Stomach (tissue), 9 donors: ENCODE results near the gene PPP2R2B. TPM values are rescaled to one million over a fixed set of nuclear protein-coding genes. Genes with fewer than 3 reads are reported as not detected.

Source experiments
- DNase-seq, 2 donors: peaks; one replicate each; pipeline versions ENCODE4 v3.0.0 to v3.0.0-alpha.2; 2013 to 2019
- H3K27ac ChIP-seq, 5 donors: fragments of 200-600 bp in 4 of 5; sonication (generic) in 4 of 5; one replicate each; pipeline ENCODE4 v1.5.1; 2013 to 2019; ENCODE audit warnings: mild to moderate bottlenecking in 1 of 5, moderate library complexity in 1 of 5
- H3K27me3 ChIP-seq, 3 donors: fragments of 200-600 bp; sonication (generic); one replicate each; pipeline ENCODE4 v1.5.1; 2017 to 2019; ENCODE audit warnings: mixed run types in 1 of 3
- H3K36me3 ChIP-seq, 4 donors: fragments of 200-600 bp; sonication (generic); 1 replicate in 3 of 4; 2 replicates in 1 of 4; pipeline ENCODE4 v1.5.1; 2016 to 2019
- H3K4me1 ChIP-seq, 4 donors: fragments of 200-600 bp; sonication (generic); one replicate each; pipeline ENCODE4 v1.5.1; 2016 to 2019
- H3K4me3 ChIP-seq, 4 donors: fragments of 200-600 bp; sonication (generic) in 3 of 4; one replicate each; pipeline ENCODE4 v1.5.1; 2016 to 2019; ENCODE audit warnings: mild to moderate bottlenecking in 1 of 4
- H3K9me3 ChIP-seq, 4 donors: fragments of 200-600 bp; sonication (generic); one replicate each; pipeline ENCODE4 v1.5.1; 2016 to 2019
- EP300 ChIP-seq: sonication (generic); formaldehyde crosslinking; IDR thresholded peaks from one replicate; pipeline ENCODE4 v1.6.1; 2017; ENCODE audit warnings: antibody characterized with exemption
- POLR2A ChIP-seq, 4 donors: fragments of 450-650 bp; IDR thresholded peaks; one replicate each; pipeline ENCODE4 v1.6.1; 2016; ENCODE audit warnings: antibody characterized with exemption in 4 of 4, control low read depth in 2 of 4, mild to moderate bottlenecking in 1 of 4, moderate library complexity in 1 of 4
- POLR2AphosphoS5 ChIP-seq, 3 donors: sonication (generic); formaldehyde crosslinking; IDR thresholded peaks; one replicate each; pipeline ENCODE4 v1.6.1; 2016; ENCODE audit warnings: antibody characterized with exemption in 3 of 3
- WGBS, 5 donors: extraction: QIAGEN DNeasy Blood & Tissue Kit in 3 of 5; methylation state at CpG; one replicate each; pipeline versions ENCODE4 v1.1.5 to v1.1.7; 2013 to 2018; 5-methylcytosine and 5-hydroxymethylcytosine counted together
- intact Hi-C: fragments of 100-400 bp; cut with DNase I; formaldehyde crosslinking; loops from one replicate; pipeline ENCODE4 v1.15.1; 2023; ENCODE audit warnings: low total_unique reads
- polyA plus RNA-seq, 3 donors: library from polyadenylated mRNA; stranded (reverse); fragments of 200-250 nt; gene quantifications; one replicate each; pipeline ENCODE4 v1.2.3, GENCODE V29; 2013
- total RNA-seq, 5 donors: library from RNA; depleted of rRNA; stranded (reverse); fragments of >200 nt; gene quantifications; one replicate each; pipeline versions ENCODE4 v1.1.0 to v1.2.3, GENCODE V29; 2014 to 2016
- TF ChIP-seq, protein P1 (sequence below), 7 experiments: fragments of 450-650 bp in 4 of 7; fragments of 200-600 bp in 3 of 7; sonication (generic) in 3 of 7; IDR thresholded peaks; one replicate each; pipeline ENCODE4 v1.5.1; 2016 to 2019; ENCODE audit warnings: antibody characterized with exemption in 7 of 7, control low read depth in 2 of 7, mild to moderate bottlenecking in 1 of 7
- donor health status: healthy with polysubstance abuse.
- donor health status: Bipolar disorder and iron deficiency.
- donor health status: healthy.

Gene PPP2R2B
- total and polyA plus RNA-seq, 8 donors: under 0.01 to 4.6 (median 0.75) TPM; not detected in 1

DNA sequence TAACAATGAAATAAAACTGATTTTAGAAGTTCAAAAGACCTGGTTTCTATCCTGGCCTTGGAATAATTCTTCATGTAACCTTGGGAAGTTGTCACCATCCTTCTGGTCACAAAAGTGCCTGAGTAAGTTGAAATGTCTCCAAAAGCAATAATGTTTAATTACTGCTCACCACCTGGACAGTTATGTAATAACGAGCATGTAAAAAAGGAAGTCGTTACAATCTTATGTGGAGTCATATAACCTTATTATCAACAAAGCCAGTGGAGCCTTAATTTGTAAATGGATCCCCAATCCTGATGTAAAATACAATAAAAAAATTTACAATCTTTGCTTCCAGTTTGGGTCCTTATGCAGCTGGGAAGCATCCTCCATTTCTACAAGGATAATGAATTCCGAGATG is 298.3 kb downstream of the PPP2R2B start:
- 76 to 88% (median 86%) methylated on average over 3 of the region's 3 CpGs for WGBS, 5 donors
- Histone ChIP-seq H3K4me3 (no peak overlapping the region), H3K4me1 (no peaks in the 10 kb centered on the region), H3K36me3 (no peaks in the 10 kb centered on the region), H3K9me3 (peaks cover 0 to 11% (median 7%) of the 10 kb centered on the region in 4 donors), H3K27ac (no peak overlapping the region), H3K27me3 (no peaks in the 10 kb centered on the region)
- intact Hi-C loops: no loop called here
- no peak for TF ChIP-seq POLR2AphosphoS5 (IDR thresholded peaks at IDR 0.05)
- no peak for DNase-seq

DNA sequence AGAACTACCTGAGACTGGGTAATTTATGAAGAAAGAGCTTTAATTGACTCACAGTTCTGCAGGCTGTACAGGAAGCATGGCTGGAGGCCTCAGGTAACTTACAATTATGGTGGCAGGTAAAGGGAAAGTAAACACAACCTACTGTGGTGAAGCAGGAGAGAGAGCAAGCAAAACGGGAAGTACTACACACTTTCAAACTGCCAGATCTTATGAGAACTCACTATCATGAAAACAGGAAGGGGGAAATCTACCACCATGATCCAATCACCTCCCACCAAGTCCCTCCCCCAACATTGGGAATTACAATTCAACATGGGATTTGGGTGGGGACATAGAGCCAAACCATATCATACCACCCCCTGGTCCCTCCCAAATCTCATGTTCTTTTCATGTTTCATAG is 303.8 kb downstream of the PPP2R2B start:
- H3K9me3 ChIP-seq: peaks cover 0 to 16% (median 9%) of the 10 kb centered on the region in 4 donors
- no peak overlapping the region for H3K27ac ChIP-seq
- H3K36me3 ChIP-seq: no peaks in the 10 kb centered on the region
- H3K27me3 ChIP-seq: no peaks in the 10 kb centered on the region
- no peaks in the 10 kb centered on the region for H3K4me1 ChIP-seq
- no peak for DNase-seq
- TF ChIP-seq, protein P1, sequence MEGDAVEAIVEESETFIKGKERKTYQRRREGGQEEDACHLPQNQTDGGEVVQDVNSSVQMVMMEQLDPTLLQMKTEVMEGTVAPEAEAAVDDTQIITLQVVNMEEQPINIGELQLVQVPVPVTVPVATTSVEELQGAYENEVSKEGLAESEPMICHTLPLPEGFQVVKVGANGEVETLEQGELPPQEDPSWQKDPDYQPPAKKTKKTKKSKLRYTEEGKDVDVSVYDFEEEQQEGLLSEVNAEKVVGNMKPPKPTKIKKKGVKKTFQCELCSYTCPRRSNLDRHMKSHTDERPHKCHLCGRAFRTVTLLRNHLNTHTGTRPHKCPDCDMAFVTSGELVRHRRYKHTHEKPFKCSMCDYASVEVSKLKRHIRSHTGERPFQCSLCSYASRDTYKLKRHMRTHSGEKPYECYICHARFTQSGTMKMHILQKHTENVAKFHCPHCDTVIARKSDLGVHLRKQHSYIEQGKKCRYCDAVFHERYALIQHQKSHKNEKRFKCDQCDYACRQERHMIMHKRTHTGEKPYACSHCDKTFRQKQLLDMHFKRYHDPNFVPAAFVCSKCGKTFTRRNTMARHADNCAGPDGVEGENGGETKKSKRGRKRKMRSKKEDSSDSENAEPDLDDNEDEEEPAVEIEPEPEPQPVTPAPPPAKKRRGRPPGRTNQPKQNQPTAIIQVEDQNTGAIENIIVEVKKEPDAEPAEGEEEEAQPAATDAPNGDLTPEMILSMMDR (IDR thresholded peaks at IDR 0.05): no peak
- TF ChIP-seq POLR2AphosphoS5 (IDR thresholded peaks at IDR 0.05) (no peak), POLR2A (IDR thresholded peaks at IDR 0.05) (no peak), EP300 (no peak)
- H3K4me3 ChIP-seq: no peak overlapping the region
- intact Hi-C loops: no loop called here
- WGBS, 5 donors: 67 to 86% (median 75%) methylated on average over 1 of the region's 1 CpG

DNA sequence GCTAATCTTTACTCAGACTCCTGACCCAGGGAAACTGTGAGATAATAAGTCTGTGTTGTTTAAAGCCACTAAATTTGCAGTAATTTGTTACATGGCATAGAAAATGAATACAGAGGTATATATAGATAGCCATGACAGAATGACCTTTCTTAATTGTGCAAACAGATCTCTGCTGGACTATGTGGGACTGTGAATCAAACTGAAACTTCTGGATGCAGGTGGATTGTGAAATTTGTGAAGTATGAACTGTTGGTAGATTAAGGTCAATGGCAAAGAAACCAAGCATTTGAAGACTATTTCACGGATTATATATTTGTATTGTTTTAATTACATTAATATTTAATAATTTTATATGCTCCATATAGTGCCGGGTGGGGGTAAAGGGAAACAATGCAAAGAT is 310.4 kb downstream of the PPP2R2B start:
- DNase-seq: no peak
- no peaks in the 10 kb centered on the region for H3K4me1 ChIP-seq
- H3K9me3 ChIP-seq: no peaks in the 10 kb centered on the region
- no peak overlapping the region for H3K4me3 ChIP-seq
- TF ChIP-seq, protein P1 (IDR thresholded peaks at IDR 0.05): no peak
- TF ChIP-seq EP300 (no peak), POLR2AphosphoS5 (IDR thresholded peaks at IDR 0.05) (no peak), POLR2A (IDR thresholded peaks at IDR 0.05) (no peak)
- H3K27ac ChIP-seq: no peak overlapping the region
- intact Hi-C loops: no loop called here
- no peaks in the 10 kb centered on the region for H3K27me3 ChIP-seq
- no peaks in the 10 kb centered on the region for H3K36me3 ChIP-seq
- 78 to 91% (median 83%) methylated on average over 2 of the region's 2 CpGs for WGBS, 5 donors

DNA sequence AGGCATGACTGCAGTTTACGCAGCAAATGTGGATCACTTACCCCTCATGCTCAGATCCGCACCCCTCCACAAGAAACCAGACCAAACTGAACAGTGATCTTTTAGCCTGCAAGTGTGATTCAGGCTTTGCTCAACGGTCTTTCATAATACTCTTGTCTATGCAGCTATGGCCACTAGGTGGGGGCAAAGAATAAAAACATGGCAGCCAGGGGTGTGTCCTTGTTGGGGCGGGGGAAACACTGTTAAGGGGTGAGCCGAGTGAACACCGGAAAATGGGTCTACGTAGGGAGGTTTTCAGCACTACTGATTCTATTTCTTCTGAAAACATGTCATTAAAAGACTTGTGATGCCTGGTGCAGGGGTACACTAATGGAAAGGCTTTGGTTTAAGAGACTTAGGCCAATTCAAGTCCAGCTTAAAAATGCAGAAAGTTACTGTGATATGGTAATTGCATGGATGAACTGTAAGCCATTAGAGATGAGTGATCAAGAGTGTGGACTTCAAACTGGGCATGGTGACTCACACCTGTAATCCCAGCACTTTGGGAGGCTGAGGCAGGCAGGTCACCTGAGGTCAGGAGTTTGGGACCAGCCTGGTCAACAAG is 312.7 kb downstream of the PPP2R2B start:
- 19 to 26% (median 20%) methylated on average over 7 of the region's 7 CpGs for WGBS, 5 donors
- TF ChIP-seq EP300 (no peak), POLR2AphosphoS5 (IDR thresholded peaks at IDR 0.05) (no peak)
- TF ChIP-seq, protein P1 (IDR thresholded peaks at IDR 0.05): peak in 4 of 7 experiments; percentile 18 to 44 (median 28)
- H3K4me3 ChIP-seq: no peak overlapping the region
- no peaks in the 10 kb centered on the region for H3K36me3 ChIP-seq
- DNase-seq: peak; percentile 26 to 78
- no peak overlapping the region for H3K27ac ChIP-seq
- intact Hi-C loops: no loop called here
- no peaks in the 10 kb centered on the region for H3K4me1 ChIP-seq
- no peaks in the 10 kb centered on the region for H3K27me3 ChIP-seq
- no peaks in the 10 kb centered on the region for H3K9me3 ChIP-seq

DNA sequence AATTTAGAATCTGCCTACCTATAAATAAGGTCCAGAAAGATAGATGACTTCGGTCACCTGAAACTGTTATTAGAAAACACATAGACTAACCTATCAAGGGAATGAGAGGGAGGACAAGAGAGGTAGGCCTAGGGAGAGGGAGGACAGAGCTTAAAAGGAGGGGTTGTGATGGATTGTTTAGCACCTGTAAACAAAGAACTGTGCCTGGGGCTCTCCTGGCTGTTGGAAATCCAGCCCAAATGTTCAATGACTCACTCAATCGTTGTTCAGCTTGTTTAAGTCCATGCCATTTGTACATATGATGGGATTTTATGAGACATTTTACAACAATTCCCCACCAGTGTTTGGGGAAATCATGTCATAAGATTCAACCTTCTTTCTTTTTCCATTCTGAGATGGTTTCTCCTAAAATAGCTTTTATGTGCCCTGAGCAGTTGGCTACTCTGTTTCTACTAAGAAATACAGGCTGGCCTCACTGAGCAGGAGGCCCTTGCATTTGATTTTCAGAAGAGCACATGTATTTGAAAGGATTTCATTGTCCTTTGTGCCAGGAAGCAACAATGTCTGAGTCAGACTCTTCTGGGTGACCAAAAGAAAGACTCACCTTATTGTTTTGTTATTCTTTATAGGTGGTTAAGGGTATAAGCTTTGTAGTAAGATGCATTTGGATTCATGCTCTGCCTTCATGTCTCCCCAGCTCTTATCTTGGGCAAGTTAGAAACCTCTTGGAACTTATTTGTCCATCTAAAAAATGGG is 314.4 kb downstream of the PPP2R2B start:
- H3K4me1 ChIP-seq: no peaks in the 10 kb centered on the region
- 56 to 75% (median 62%) methylated on average over 2 of the region's 2 CpGs for WGBS, 5 donors
- no peak overlapping the region for H3K4me3 ChIP-seq
- intact Hi-C loops: no loop called here
- H3K9me3 ChIP-seq: no peaks in the 10 kb centered on the region
- no peaks in the 10 kb centered on the region for H3K27me3 ChIP-seq
- TF ChIP-seq EP300: no peak
- no peak for TF ChIP-seq POLR2A (IDR thresholded peaks at IDR 0.05)
- TF ChIP-seq, protein P1 (IDR thresholded peaks at IDR 0.05): no peak
- TF ChIP-seq POLR2AphosphoS5 (IDR thresholded peaks at IDR 0.05): no peak
- no peaks in the 10 kb centered on the region for H3K36me3 ChIP-seq
- no peak for DNase-seq
- H3K27ac ChIP-seq: no peak overlapping the region
